GDM1 (cell line): Measurements from ENCODE around the gene SLAMF1.

Experiments used
- DNase-seq: peaks from one replicate; lab custom pipeline; 2025; lab: John Stamatoyannopoulos, UW

SLAMF1 gene

GRCh38 chr1:160623862-160624261 lies 23.0 kb downstream of the SLAMF1 start:
- no peak for DNase-seq

DNA sequence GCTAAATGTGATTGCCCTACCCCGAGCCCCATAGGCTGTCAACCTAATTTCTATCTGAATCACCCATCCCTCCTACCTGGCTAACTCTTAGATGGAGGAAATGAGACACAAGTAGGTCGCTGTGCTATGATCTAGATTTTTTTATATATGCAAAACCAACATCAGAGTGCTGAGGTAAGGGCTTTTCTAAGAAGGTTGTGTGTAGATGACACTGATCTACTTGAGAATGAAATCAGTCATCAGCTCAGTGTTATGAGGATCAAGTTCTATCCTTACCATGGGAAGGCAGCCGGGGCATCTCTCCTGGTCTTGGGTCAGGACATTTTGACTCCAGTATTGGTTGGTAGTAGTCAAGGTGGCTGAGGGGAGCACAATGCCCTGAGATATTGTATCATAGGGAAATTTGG lies 23.6 kb downstream of the SLAMF1 start:
- DNase-seq: no peak

GRCh38 chr1:160622501-160623226 lies 24.2 kb downstream of the SLAMF1 start:
- DNase-seq: no peak

DNA sequence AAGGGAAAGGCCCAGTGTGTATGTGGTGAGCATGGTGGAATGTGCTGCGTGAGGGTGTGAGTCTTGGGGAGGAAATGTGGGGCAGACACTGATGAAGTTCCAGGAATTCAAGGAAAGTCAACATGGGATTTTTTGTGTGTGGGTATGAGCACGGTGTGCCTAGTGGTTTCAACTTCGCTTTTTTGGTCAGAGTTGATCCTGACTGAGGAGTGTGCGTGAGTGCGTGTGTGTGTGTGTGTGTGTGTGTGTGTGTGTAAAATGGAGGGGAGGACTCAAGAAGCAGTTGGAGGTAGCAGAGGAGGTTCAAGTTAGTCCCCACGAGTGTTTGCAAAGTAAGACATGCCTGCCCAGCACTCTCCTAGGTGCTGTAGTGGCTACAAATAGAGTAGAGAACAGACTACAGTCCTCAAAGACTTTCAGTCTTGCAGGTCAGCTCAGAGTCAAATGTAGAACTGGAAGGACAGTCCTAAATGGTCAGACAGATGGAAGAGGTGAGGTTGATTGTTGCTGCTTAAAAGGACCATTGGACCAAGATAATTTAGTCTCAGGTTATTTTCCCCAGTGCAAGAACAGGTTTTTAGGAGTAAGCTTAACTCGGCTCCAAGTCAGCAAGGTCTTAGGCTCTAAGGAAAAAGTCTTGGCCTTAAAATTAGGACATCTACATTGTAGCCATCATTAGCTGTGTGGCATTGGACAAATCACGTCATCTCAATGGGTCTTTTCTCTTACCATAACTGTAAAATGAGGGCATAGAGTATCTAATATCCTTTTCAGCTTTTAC lies 25.0 kb downstream of the SLAMF1 start:
- DNase-seq: no peak

- no peak for DNase-seq
Measured at GRCh38 chr1:160620942-160621632, 25.8 kb downstream of the SLAMF1 start.

DNA sequence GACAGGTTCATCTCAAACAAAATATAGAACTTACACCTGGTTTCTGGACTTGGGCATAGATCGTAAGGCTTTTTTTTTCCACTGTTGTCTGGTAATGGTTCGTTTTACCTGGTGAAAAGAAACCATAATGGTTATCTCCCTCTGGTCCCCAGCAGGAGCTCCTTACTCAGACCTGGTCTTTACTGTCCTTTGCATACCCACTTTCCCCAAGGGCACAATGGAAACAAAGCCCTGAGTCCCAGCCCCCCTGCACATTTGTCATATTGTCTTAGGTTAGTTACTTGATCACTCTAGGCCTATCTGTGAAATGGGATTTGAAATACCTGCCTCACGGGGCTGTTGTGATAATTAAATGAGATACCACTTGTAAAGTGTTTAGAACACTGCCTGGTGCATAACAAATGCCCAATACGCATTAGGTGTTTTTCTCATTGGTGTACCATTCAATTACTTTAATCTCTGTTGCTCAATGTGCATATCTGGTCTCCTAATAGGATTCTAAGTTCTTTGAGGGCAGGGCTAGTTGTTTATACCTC lies 27.0 kb downstream of the SLAMF1 start:
- DNase-seq: no peak

DNA sequence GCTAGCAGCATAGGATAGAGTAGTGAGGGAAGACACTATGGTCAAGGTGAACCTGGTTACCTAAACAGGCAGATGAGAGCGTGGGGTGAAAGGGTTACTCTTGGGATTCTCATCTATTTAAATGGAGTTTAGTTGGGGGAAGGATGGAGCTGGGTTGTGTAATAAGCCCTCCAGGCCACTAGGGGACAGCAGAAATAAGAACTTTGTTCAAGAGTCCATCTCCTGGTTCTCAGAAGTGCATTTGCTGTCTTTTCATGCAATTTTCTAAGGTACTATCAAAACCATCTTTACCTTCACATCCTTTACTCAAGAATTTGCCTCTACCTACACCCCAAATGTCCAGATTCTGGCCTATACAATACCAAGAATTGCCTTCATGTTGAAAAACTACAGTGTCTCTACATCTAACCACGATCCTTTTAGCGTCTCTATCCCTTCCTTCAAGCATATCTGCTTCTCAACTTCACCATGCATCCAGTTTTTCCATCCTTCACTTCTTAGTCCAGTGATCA lies 28.0 kb downstream of the SLAMF1 start:
- DNase-seq: no peak

DNA sequence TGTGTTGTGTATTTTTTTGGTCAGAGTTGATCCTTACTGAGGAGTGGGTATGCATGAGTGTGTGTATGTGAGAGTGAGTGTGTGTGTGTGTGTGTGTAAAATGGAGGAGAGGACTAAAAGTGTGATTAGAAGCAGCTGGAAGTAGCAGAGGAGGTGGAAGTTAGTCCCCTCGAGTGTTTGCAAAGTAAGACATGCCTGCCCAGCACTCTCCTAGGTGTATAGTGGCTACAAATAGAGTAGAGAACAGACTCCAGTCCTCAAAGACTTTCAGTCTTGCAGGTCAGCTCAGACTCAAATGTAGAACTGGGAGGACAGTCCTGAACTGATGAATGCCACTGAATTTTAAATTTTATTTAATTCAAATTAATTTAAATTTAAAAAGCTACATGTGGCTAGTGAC lies 28.5 kb downstream of the SLAMF1 start:
- no peak for DNase-seq

DNA sequence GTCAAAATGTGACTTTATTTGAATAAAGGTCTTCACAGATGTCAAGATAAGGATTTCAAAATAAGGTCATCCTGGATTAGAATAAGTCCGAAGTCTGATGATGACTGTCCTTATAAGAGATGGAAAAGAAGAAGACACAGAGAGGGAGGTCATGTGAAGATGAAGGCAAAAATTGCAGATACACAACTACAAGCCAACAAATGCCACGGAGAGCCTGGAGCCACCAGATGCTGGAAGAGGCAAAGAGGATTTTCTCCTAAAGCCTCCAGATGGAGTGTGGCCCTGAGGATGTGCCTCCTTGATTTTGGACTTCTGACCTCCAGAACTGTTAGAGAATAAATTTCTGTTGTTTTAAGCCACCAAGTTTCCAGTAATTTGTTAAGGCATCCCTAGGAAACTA lies 31.2 kb downstream of the SLAMF1 start:
- DNase-seq: no peak

DNA sequence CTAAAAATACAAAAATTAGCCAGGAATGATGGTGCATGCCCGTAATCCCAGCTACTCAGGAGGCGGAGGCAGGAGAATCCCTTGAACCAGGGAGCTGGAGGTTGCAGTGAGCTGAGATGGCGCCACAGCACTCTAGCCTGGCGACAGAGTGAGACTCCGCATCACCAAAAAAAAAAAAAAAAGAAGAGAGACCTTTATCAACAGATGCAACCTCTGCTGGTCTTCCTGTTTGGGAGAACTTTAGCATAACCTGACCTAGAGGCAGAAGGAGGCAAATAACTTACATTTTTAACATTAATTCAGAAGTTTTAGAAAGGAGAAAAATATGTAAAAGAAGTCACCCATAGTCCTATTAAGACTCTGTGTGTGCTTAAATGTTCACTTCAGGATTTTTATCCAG lies 32.4 kb downstream of the SLAMF1 start:
- no peak for DNase-seq

DNA sequence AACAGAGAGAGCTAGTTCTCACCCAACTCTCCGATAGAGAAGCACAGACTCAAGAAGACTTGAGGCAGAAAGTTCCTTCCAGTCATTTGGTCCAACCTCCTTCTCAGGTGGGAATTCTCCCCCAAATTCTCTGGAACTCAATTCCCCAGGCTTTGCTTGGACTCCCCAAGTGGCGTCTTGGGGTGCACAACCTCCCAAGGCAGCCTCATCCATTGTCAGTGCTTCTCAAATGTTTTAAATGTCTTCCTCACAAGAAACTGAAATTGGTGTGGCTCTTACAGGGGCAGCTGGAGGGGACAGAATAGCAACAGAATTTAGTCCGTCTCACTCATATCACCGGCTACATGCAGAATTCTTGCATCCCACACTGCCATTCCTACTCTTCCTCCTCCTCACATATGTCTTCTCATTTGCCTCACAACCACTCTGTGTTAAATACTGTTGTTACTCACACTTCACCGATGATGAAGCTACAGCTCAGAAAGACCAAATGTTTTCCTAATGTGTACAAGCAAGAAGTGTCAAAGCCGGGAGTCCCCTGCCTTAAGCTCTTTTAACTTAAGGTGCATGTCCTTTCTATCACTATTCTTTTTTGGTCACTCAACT lies 34.1 kb downstream of the SLAMF1 start:
- DNase-seq: no peak

DNA sequence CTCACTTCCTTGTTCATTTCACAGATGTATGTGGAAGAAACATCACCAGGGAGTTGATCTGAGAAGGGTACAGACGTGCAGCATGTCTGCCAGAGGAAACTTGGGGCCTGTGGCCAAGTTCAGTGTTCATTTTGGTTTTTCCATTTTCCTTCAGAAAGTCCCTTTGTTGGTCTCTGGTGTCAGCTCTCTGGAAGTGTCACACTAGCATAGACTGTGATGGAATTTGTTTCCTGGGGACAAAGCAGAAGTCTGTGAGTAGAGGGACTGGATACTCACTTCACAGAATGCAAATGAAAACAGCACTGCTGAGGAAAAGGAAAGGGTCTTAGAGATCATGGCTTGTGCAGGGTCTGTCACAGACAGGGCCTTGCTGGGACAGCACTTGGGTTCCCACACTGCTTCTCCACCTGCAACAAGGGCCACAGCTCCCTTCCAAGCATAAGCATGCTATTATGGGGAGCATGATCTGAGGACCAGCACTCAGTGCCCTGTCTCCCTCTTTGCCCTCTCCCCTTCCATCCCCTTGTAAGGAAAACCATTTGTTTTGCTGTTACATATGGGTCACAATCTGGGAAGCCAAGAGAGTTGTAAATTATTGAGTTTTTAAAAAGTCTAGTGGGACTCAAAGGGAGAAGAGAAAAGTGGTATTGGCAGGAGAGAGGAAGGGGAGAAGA lies 36.1 kb downstream of the SLAMF1 start:
- no peak for DNase-seq

GRCh38 chr1:160608941-160609340 lies 37.9 kb downstream of the SLAMF1 start:
- DNase-seq: no peak

DNA sequence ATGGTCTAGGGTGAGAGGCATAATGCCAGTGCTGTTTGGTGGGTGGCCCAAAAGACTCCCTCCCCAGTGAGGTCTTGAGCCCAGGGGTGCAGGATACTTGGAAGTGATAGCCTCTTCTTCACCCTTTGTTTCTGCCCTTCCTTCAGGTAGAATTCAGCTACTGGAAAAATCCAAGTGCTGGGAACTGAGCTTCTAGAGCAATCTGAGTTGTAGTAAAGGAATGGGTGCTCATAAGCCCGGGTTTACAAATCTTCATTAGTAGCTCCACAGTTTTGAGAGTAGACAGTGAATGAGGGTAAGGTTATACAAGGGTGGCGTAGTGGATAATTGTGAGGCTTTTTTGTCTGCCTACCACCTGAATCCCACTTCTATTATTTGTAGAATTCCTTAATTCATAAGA lies 38.3 kb downstream of the SLAMF1 start:
- DNase-seq: no peak

GRCh38 chr1:160608057-160608456 lies 38.8 kb downstream of the SLAMF1 start:
- no peak for DNase-seq

DNA sequence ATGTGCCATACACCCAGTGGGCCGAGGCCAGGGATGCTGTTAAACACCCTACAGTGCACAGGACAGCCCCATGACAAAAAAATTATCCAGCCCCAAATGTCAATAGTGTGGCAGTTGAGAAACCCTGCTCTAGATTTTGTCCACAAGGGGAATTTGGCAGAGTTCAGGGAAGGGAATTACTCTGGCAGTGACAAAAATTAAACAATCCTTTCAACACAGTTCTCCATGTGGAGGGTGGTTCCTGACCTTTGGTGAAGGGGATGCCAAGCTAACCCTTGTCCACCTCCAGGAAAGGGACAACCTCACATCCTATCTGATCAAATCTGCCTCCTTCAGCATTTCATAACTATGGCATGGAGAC lies 39.2 kb downstream of the SLAMF1 start:
- no peak for DNase-seq

DNA sequence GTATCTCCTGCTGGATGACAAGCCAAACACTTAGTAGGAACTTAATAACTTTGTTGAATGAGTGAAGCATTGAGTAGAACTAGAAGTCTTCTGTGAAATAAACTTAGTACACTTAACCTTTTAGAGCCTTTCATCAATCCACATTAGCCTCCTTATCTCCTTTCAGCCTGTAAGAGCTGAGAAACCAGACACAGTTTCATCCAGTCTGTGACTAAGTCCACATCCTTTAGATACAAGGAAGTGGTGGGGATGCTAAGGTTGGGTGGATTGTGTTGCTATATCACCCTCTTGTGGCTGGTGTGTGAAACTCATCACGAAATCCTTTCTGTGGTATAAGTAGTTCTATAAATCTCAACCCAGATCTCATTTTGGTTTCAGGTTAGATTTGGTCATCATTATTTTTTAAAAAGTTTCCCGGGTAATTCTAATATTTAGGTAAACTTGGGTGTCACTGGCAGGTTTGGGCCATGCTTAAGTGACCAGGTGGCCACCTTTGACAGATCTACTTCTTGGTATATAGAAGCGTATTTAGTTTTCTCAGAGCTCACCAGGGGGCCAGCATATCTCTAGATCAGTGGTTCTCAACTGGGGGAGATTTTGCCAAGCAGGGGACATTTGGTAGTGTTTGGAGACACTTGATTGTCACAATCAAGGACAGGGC lies 39.7 kb downstream of the SLAMF1 start:
- DNase-seq: peak; percentile 79

GRCh38 chr1:160606611-160607010 lies 40.2 kb downstream of the SLAMF1 start:
- DNase-seq: no peak

DNA sequence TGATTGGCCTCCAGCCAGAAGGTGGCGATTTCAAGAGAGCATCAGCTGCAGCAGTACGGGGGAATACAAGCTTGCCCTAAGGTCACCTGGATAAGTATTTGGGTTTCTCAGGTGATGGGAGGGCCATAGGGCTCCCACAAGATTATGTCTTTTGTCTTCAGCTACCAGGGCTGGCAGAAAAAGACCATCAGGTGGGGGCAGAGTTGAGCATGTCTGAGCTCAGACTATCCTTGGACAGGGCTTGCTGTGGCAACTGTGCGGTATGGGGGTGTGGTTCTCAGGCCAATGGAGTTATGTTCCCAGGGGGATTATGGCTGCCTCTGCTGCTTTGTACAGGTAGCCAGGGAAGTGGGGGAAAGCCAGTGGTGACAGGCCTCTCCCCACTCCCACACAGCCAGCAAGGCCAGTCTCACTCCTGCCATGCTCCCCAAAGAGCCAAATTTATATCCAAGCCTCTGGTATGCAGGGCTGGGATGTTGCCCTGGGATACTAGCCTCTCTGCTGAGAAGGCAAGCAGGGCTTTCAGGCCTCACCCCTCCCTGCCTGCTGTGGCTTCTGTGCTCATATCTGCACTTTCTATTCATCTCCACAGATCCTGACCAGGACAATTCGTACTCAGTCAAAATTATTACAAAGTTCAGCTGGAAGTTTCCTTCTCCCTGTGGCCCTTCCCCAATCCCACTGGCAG lies 40.9 kb downstream of the SLAMF1 start:
- DNase-seq: no peak

- DNase-seq: no peak
Measured at GRCh38 chr1:160605205-160605604, 41.6 kb downstream of the SLAMF1 start.
